Measurements from ENCODE around the gene LILRB1. TPM values are rescaled to one million over a fixed set of nuclear protein-coding genes. Genes with fewer than 3 reads are reported as not detected.

LILRB1 gene
- total RNA-seq, 1 donor from 2014 or later: not detected

GRCh38 chr19:54650108-54650655, 19.9 kb downstream of the LILRB1 start:
- Histone ChIP-seq H3K4me2 (ENCODE audit: low read length) (no peak overlapping the region), H3K9me3 (ENCODE audit: insufficient read depth, low read depth, low read length) (peaks cover 3% of the 10 kb centered on the region), H3K27me3 (ENCODE audit: insufficient read depth, low read length) (no peaks in the 10 kb centered on the region), H3K36me3 (ENCODE audit: insufficient read depth, low read length) (no peaks in the 10 kb centered on the region), H3K79me2 (ENCODE audit: insufficient read depth, low read length) (no peaks in the 10 kb centered on the region), H3K4me3 (ENCODE audit: insufficient read depth, low read depth, low read length) (no peak overlapping the region), H4K20me1 (ENCODE audit: insufficient read depth, low read length) (no peaks in the 10 kb centered on the region), H3K4me1 (ENCODE audit: insufficient read depth, low read length) (no peaks in the 10 kb centered on the region), H3K27ac (ENCODE audit: low read depth, low read length) (no peak overlapping the region), H2AFZ (ENCODE audit: low read depth, low read length) (no peak overlapping the region), H3K9ac (ENCODE audit: low read length) (no peak overlapping the region)
- TF ChIP-seq EZH2 (IDR thresholded peaks at IDR 0.05; ENCODE audit: insufficient read depth, low read length): no peak
- TF ChIP-seq, protein P1, sequence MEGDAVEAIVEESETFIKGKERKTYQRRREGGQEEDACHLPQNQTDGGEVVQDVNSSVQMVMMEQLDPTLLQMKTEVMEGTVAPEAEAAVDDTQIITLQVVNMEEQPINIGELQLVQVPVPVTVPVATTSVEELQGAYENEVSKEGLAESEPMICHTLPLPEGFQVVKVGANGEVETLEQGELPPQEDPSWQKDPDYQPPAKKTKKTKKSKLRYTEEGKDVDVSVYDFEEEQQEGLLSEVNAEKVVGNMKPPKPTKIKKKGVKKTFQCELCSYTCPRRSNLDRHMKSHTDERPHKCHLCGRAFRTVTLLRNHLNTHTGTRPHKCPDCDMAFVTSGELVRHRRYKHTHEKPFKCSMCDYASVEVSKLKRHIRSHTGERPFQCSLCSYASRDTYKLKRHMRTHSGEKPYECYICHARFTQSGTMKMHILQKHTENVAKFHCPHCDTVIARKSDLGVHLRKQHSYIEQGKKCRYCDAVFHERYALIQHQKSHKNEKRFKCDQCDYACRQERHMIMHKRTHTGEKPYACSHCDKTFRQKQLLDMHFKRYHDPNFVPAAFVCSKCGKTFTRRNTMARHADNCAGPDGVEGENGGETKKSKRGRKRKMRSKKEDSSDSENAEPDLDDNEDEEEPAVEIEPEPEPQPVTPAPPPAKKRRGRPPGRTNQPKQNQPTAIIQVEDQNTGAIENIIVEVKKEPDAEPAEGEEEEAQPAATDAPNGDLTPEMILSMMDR (IDR thresholded peaks at IDR 0.05; ENCODE audit: insufficient read depth, low read depth, low read length): no peak
- DNase-seq (ENCODE audit: low read depth): no peak
- Mint-ChIP-seq H3K36me3 (ENCODE audit: low read depth, unreplicated experiment) (no peaks in the 10 kb centered on the region), H3K9me3 (ENCODE audit: unreplicated experiment) (peaks cover 10% of the 10 kb centered on the region), H3K27ac (ENCODE audit: unreplicated experiment) (no peak overlapping the region), H3K27me3 (ENCODE audit: low read depth, unreplicated experiment) (no peaks in the 10 kb centered on the region), H3K4me3 (ENCODE audit: unreplicated experiment) (no peak overlapping the region), H3K4me1 (ENCODE audit: low read depth, unreplicated experiment) (no peaks in the 10 kb centered on the region)
- FAIRE-seq: no peak

- FAIRE-seq: no peak
These were observed 23.0 kb downstream of the LILRB1 start for GRCh38 chr19:54653181-54653809.

More at GRCh38 chr19:54653181-54653809, 23.0 kb downstream of the LILRB1 start:
- Mint-ChIP-seq H3K27me3 (ENCODE audit: low read depth, unreplicated experiment) (no peaks in the 10 kb centered on the region), H3K4me3 (ENCODE audit: unreplicated experiment) (no peak overlapping the region), H3K36me3 (ENCODE audit: low read depth, unreplicated experiment) (no peaks in the 10 kb centered on the region), H3K9me3 (ENCODE audit: unreplicated experiment) (peaks cover 9% of the 10 kb centered on the region), H3K4me1 (ENCODE audit: low read depth, unreplicated experiment) (no peaks in the 10 kb centered on the region), H3K27ac (ENCODE audit: unreplicated experiment) (no peak overlapping the region)
- no peak overlapping the region for H3K4me2 ChIP-seq (ENCODE audit: low read length)
- H3K27me3 ChIP-seq (ENCODE audit: insufficient read depth, low read length): no peaks in the 10 kb centered on the region
- no peak overlapping the region for H2AFZ ChIP-seq (ENCODE audit: low read depth, low read length)
- H3K79me2 ChIP-seq (ENCODE audit: insufficient read depth, low read length): no peaks in the 10 kb centered on the region
- H3K27ac ChIP-seq (ENCODE audit: low read depth, low read length): no peak overlapping the region
- H3K36me3 ChIP-seq (ENCODE audit: insufficient read depth, low read length): no peaks in the 10 kb centered on the region
- no peak for TF ChIP-seq EZH2 (IDR thresholded peaks at IDR 0.05; ENCODE audit: insufficient read depth, low read length)
- TF ChIP-seq, protein P1 (IDR thresholded peaks at IDR 0.05; ENCODE audit: insufficient read depth, low read depth, low read length): peak; percentile 26
- no peaks in the 10 kb centered on the region for H3K4me1 ChIP-seq (ENCODE audit: insufficient read depth, low read length)
- no peak overlapping the region for H3K4me3 ChIP-seq (ENCODE audit: insufficient read depth, low read depth, low read length)
- DNase-seq (ENCODE audit: low read depth): peak; percentile 1
- H4K20me1 ChIP-seq (ENCODE audit: insufficient read depth, low read length): no peaks in the 10 kb centered on the region
- no peak overlapping the region for H3K9ac ChIP-seq (ENCODE audit: low read length)
- H3K9me3 ChIP-seq (ENCODE audit: insufficient read depth, low read depth, low read length): peaks cover 3% of the 10 kb centered on the region

Measured in astrocyte (in vitro differentiated cells and primary cell).